ENCODE data around the gene ZNF770. TPM values are rescaled to one million over a fixed set of nuclear protein-coding genes. Genes with fewer than 3 reads are reported as not detected.

ZNF770 gene
- total and polyA plus RNA-seq, 2 experiments from 2014 or later = 130 to 565 TPM

DNA sequence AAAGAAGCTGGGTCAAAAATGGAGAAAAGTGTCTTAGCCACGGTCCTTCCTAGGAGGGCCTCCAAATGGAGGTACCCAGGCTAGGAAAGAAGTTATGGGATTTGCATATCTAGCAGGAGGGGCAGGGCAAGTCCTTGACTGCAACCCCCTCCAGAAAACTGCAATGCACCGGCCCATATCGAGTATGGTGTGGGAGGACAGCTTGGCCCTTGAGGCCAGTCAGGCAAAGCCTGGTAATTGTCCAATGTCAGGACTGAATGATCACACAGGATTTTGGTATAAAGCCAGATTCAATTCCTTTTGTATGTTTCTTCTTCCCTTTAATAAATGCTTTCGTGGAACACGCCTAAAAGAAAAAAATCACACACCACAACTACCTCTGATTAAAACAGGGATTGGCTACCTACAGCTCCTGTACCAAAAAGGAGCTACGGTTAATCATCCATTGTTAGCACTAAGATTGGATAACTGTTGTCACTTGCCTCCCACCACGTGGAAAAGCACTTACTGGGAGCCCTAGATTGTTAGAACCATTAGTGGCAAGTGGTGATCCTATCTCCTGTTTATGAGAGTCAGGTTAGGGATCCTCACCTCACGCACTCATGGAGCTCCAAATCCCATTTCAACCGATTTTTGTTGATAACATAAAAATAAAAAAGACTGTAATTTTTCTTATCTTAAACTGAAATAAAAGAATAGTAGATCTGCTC is 1.2 kb downstream of the ZNF770 start:
- TF ChIP-seq JUNB (IDR thresholded peaks at IDR 0.05; ENCODE audit: unreplicated experiment) = no peak
- TF ChIP-seq ZNF114 (CRISPR knock-in tag; IDR thresholded peaks at IDR 0.05) = no peak
- no peak for TF ChIP-seq CTCF (conservative IDR thresholded peaks at IDR 0.05; ENCODE audit: low read depth in 2 of 2)
- no peak for TF ChIP-seq NANOG (IDR thresholded peaks at IDR 0.05; ENCODE audit: borderline replicate concordance)
- no peak for TF ChIP-seq EZH2phosphoT487 (IDR thresholded peaks at IDR 0.05; ENCODE audit: unreplicated experiment)
- no peak for TF ChIP-seq CREB1 (CRISPR knock-in tag; IDR thresholded peaks at IDR 0.05; ENCODE audit: low read depth)
- TF ChIP-seq ZNF462 (CRISPR knock-in tag; IDR thresholded peaks at IDR 0.05) = no peak
- TF ChIP-seq EZH2 (IDR thresholded peaks at IDR 0.05; ENCODE audit: low read depth, unreplicated experiment) = no peak
- no peak for TF ChIP-seq REST (IDR thresholded peaks at IDR 0.05; ENCODE audit: unreplicated experiment)
- TF ChIP-seq STAT1 (IDR thresholded peaks at IDR 0.05; ENCODE audit: unreplicated experiment) = no peak
- no peak for TF ChIP-seq POLR2AphosphoS5 (IDR thresholded peaks at IDR 0.05; ENCODE audit: low read depth)
- TF ChIP-seq ETS1 (IDR thresholded peaks at IDR 0.05) = no peak
- no peak for TF ChIP-seq ZNF331 (CRISPR knock-in tag; IDR thresholded peaks at IDR 0.05; ENCODE audit: low read depth)
- Histone ChIP-seq H3K4me3 (peak overlapping the region; percentile 91), H3F3A (replicated peaks; ENCODE audit: low read depth) (no peaks in the 10 kb centered on the region), H3K9me2 (ENCODE audit: insufficient read depth) (no peaks in the 10 kb centered on the region), H3K36me3 (ENCODE audit: insufficient read depth) (peaks cover 21% of the 10 kb centered on the region), H3K27ac (ENCODE audit: low read depth) (peak overlapping the region; percentile 92; the same call in 1 of the 2 replicates), H3K79me2 (replicated peaks; ENCODE audit: insufficient read depth) (peaks cover 64% of the 10 kb centered on the region), H3K4me1 (ENCODE audit: insufficient read depth) (peaks cover 36% of the 10 kb centered on the region), H3K4me2 (peak overlapping the region; percentile 87), H2AFZ (no peak overlapping the region), H3K27me3 (ENCODE audit: insufficient read depth) (no peaks in the 10 kb centered on the region), H4K20me1 (replicated peaks; ENCODE audit: insufficient read depth) (peaks cover 7% of the 10 kb centered on the region)
- ATAC-seq = no peak
- Mint-ChIP-seq H3K4me3 (peak overlapping the region; percentile 98), H3K4me1 (peaks cover 33% of the 10 kb centered on the region), H3K27ac (peak overlapping the region; percentile 98), H3K36me3 (ENCODE audit: low read depth) (peaks cover 49% of the 10 kb centered on the region), H3K9me3 (no peaks in the 10 kb centered on the region), H3K27me3 (ENCODE audit: insufficient read depth, low read depth, poor library complexity) (peaks cover 10% of the 10 kb centered on the region)
- no peak for DNase-seq (ENCODE audit: low spot score)
